Stomach (tissue), 4 donors: ENCODE measurements around the gene AMDHD2.

Source experiments
- POLR2A ChIP-seq, 4 donors: fragments of 450-650 bp; IDR thresholded peaks; one replicate each; pipeline ENCODE4 v1.6.1; 2016; ENCODE audit warnings: antibody characterized with exemption in 4 of 4, control low read depth in 2 of 4, mild to moderate bottlenecking in 1 of 4, moderate library complexity in 1 of 4
- POLR2AphosphoS5 ChIP-seq, 3 donors: sonication (generic); formaldehyde crosslinking; IDR thresholded peaks; one replicate each; pipeline ENCODE4 v1.6.1; 2016; ENCODE audit warnings: antibody characterized with exemption in 3 of 3
- TF ChIP-seq, protein P1 (sequence below), 7 experiments: fragments of 450-650 bp in 4 of 7; fragments of 200-600 bp in 3 of 7; sonication (generic) in 3 of 7; IDR thresholded peaks; one replicate each; pipeline ENCODE4 v1.5.1; 2016 to 2019; ENCODE audit warnings: antibody characterized with exemption in 7 of 7, control low read depth in 2 of 7, mild to moderate bottlenecking in 1 of 7

- TF ChIP-seq, protein P1, sequence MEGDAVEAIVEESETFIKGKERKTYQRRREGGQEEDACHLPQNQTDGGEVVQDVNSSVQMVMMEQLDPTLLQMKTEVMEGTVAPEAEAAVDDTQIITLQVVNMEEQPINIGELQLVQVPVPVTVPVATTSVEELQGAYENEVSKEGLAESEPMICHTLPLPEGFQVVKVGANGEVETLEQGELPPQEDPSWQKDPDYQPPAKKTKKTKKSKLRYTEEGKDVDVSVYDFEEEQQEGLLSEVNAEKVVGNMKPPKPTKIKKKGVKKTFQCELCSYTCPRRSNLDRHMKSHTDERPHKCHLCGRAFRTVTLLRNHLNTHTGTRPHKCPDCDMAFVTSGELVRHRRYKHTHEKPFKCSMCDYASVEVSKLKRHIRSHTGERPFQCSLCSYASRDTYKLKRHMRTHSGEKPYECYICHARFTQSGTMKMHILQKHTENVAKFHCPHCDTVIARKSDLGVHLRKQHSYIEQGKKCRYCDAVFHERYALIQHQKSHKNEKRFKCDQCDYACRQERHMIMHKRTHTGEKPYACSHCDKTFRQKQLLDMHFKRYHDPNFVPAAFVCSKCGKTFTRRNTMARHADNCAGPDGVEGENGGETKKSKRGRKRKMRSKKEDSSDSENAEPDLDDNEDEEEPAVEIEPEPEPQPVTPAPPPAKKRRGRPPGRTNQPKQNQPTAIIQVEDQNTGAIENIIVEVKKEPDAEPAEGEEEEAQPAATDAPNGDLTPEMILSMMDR (IDR thresholded peaks at IDR 0.05): no peak
- no peak for TF ChIP-seq POLR2A (IDR thresholded peaks at IDR 0.05)
- TF ChIP-seq POLR2AphosphoS5 (IDR thresholded peaks at IDR 0.05): no peak
These were observed 43.8 kb upstream of the AMDHD2 start for GRCh38 chr16:2476345-2476720.
